T-cell (primary cell): ENCODE data around the gene FCGR2B. TPM values are rescaled to one million over a fixed set of nuclear protein-coding genes. Genes with fewer than 3 reads are reported as not detected.
"Not testable (repeated sequence)": the region's sequence is repeated elsewhere in the genome, so short reads cannot be mapped to it uniquely, and the experiment has no call there.

Experiments
- ATAC-seq, 4 experiments: fragments of 200-7000 bp in 3 of 4; fragments of 150-1000 bp in 1 of 4; cut with Tn5 transposase; replicated peaks in 1 of 4; 1 replicate in 3 of 4; 2 replicates in 1 of 4; pipeline ENCODE4 v1.10.0; 2021; ENCODE audit warnings: moderate library complexity in 3 of 4, mild to moderate bottlenecking in 2 of 4, moderate number of reproducible peaks in 1 of 4
- CTCF ChIA-PET, 2 donors: fragments of 300-600 bp; sonication (Branson Sonifier 250); formaldehyde crosslinking; loops; one replicate each; lab custom pipeline; 2022; ENCODE audit warnings: antibody characterized with exemption in 2 of 2; lab: Charles Lee
- POLR2A ChIA-PET, 2 donors: fragments of 300-600 bp; sonication (Branson Sonifier 250); formaldehyde crosslinking; loops; one replicate each; lab custom pipeline; 2022; ENCODE audit warnings: antibody characterized with exemption in 2 of 2; lab: Charles Lee
- DNase-seq, 35 experiments: peaks; one replicate each; pipeline versions ENCODE4 v3.0.0 to v3.0.0-alpha.2; 2013 to 2023
- H3K27ac ChIP-seq: one replicate; pipeline ENCODE4 v1.5.1; 2013; ENCODE audit warnings: low read length
- H3K27me3 ChIP-seq, 2 experiments: replicated peaks in 1 of 2; 1 replicate in 1 of 2; 2 replicates in 1 of 2; pipeline versions ENCODE4 v1.6.1 to v1.7.0; 2013; ENCODE audit warnings: low read length in 1 of 2, mixed read lengths in 1 of 2; ENCODE audit not compliant: control insufficient read depth in 2 of 2, insufficient read depth in 2 of 2; ENCODE audit errors: extremely low read depth in 1 of 2
- H3K36me3 ChIP-seq, 2 donors: 1 replicate in 1 of 2; 2 replicates in 1 of 2; pipeline versions ENCODE4 v1.6.1 to v1.7.0; 2013; ENCODE audit warnings: low read length in 1 of 2; ENCODE audit not compliant: control insufficient read depth in 2 of 2, insufficient read depth in 1 of 2; ENCODE audit errors: extremely low read depth in 1 of 2
- H3K4me1 ChIP-seq, 2 experiments: 1 replicate in 1 of 2; 2 replicates in 1 of 2; pipeline versions ENCODE4 v1.6.1 to v1.7.0; 2013; ENCODE audit warnings: low read length in 2 of 2, mixed read lengths in 1 of 2; ENCODE audit not compliant: insufficient read depth in 2 of 2, control insufficient read depth in 1 of 2; ENCODE audit errors: extremely low read depth in 1 of 2
- H3K4me3 ChIP-seq, 2 donors: 1 replicate in 1 of 2; 2 replicates in 1 of 2; pipeline versions ENCODE4 v1.5.1 to v1.7.0; 2013; ENCODE audit warnings: mild to moderate bottlenecking in 2 of 2, low read length in 1 of 2, moderate library complexity in 1 of 2; ENCODE audit not compliant: control insufficient read depth in 1 of 2; ENCODE audit errors: extremely low read depth in 1 of 2
- H3K9me3 ChIP-seq: 2 replicates; pipeline ENCODE4 v1.7.0; 2013
- H3K27ac Mint-ChIP-seq, 2 donors: one replicate each; pipeline ENCODE4 v1.8.0; 2020 to 2021; ENCODE audit warnings: mild to moderate bottlenecking in 2 of 2, mixed read lengths in 2 of 2
- H3K27me3 Mint-ChIP-seq, 2 donors: one replicate each; pipeline ENCODE4 v1.8.0; 2021 to 2022; ENCODE audit warnings: mixed read lengths in 2 of 2
- H3K36me3 Mint-ChIP-seq: one replicate; pipeline ENCODE4 v1.8.0; 2021; ENCODE audit warnings: mixed read lengths
- H3K4me1 Mint-ChIP-seq, 3 donors: one replicate each; pipeline ENCODE4 v1.8.0; 2020 to 2022; ENCODE audit warnings: mixed read lengths in 3 of 3, mild to moderate bottlenecking in 1 of 3
- H3K4me3 Mint-ChIP-seq, 3 donors: one replicate each; pipeline ENCODE4 v1.8.0; 2020 to 2022; ENCODE audit warnings: mild to moderate bottlenecking in 3 of 3, mixed read lengths in 3 of 3, moderate library complexity in 3 of 3
- H3K9me3 Mint-ChIP-seq, 3 donors: one replicate each; pipeline ENCODE4 v1.8.0; 2020 to 2022; ENCODE audit warnings: mixed read lengths in 3 of 3
- WGBS: methylation state at CpG from one replicate; pipeline ENCODE4 v1.1.5; 2013; ENCODE audit warnings: missing lambda C conversion rate; ENCODE audit not compliant: insufficient coverage; 5-methylcytosine and 5-hydroxymethylcytosine counted together
- total RNA-seq, 35 experiments: library from RNA in 6 of 35; stranded (reverse) in 6 of 35; fragments of 120-200 nt in 1 of 35; gene quantifications; one replicate each; pipeline versions ENCODE4 v1.2.1 to v1.2.4 and lab custom pipeline; 2013 to 2026

FCGR2B gene
- total RNA-seq, 5 donors from 2014 or later (not counting 1 experiment from before 2014, with no cell fraction given), result 0.80 to 3.9 (median 1.7) TPM

- H3K27me3 Mint-ChIP-seq, H3K4me3 ChIP-seq, H3K9me3 Mint-ChIP-seq, POLR2A ChIA-PET, H3K36me3 Mint-ChIP-seq, H3K27me3 ChIP-seq, H3K36me3 ChIP-seq, H3K9me3 ChIP-seq: not testable (repeated sequence)
- ATAC-seq (peak; percentile 35 to 54 (median 38)), DNase-seq (peak in 1 of 35 experiments; percentile 44)
- H3K4me1 Mint-ChIP-seq, result peaks cover 22 to 56% (median 46%) of the 10 kb centered on the region in 3 donors
- H3K27ac Mint-ChIP-seq, result peak overlapping the region; percentile 48 to 86
- H3K4me1 ChIP-seq, result peaks cover 14 to 37% of the 10 kb centered on the region in 2 experiments
- peak overlapping the region; percentile 76 for H3K27ac ChIP-seq
- peak overlapping the region in 2 of 3 donors; percentile 43 to 72 for H3K4me3 Mint-ChIP-seq
- CTCF ChIA-PET, result interaction anchor here in 1 of 2 donors (0.8 kb wide), 1 partner anchor 103 kb away, joined by 3 read pairs; no protein-coding TSS in a partner anchor
- no CpG with 5 or more reads among the region's 6 CpGs for WGBS
Measured at GRCh38 chr1:161623401-161624051, 39.4 kb upstream of the FCGR2B start.

GRCh38 chr1:161624605-161625004 is 38.3 kb upstream of the FCGR2B start:
- peak overlapping the region in 1 of 3 donors; percentile 72 for H3K4me3 Mint-ChIP-seq
- peaks cover 22 to 56% (median 46%) of the 10 kb centered on the region in 3 donors for H3K4me1 Mint-ChIP-seq
- CTCF ChIA-PET, H3K27me3 ChIP-seq, H3K4me3 ChIP-seq, DNase-seq, H3K27me3 Mint-ChIP-seq, H3K36me3 ChIP-seq, H3K36me3 Mint-ChIP-seq, ATAC-seq, H3K9me3 Mint-ChIP-seq, H3K9me3 ChIP-seq: not testable (repeated sequence)
- POLR2A ChIA-PET, result interaction anchor here in 1 of 2 donors (0.5 kb wide), 1 partner anchor 89 kb away, joined by 4 read pairs; no protein-coding TSS in a partner anchor
- Histone ChIP-seq H3K27ac (peak overlapping the region; percentile 76), H3K4me1 (peaks cover 14 to 37% of the 10 kb centered on the region in 2 experiments)
- no CpG with 5 or more reads among the region's 1 CpG for WGBS
- peak overlapping the region in 1 of 2 donors; percentile 24 for H3K27ac Mint-ChIP-seq

GRCh38 chr1:161626445-161627146 is 36.3 kb upstream of the FCGR2B start:
- H3K4me1 ChIP-seq, result peaks cover 11 to 31% of the 10 kb centered on the region in 2 experiments
- CTCF ChIA-PET, H3K4me3 ChIP-seq, H3K9me3 Mint-ChIP-seq, H3K27me3 Mint-ChIP-seq, H3K36me3 ChIP-seq, POLR2A ChIA-PET, H3K9me3 ChIP-seq, H3K27me3 ChIP-seq, H3K36me3 Mint-ChIP-seq: not testable (repeated sequence)
- ATAC-seq (peak in 1 of 4 experiments; percentile 38), DNase-seq (peak in 13 of 35 experiments; percentile 14 to 45 (median 21))
- H3K27ac ChIP-seq, result peak overlapping the region; percentile 62
- Mint-ChIP-seq H3K4me1 (peaks cover 18 to 43% (median 39%) of the 10 kb centered on the region in 3 donors), H3K4me3 (peak overlapping the region in 1 of 3 donors; percentile 1), H3K27ac (peak overlapping the region; percentile 61 to 73)
- WGBS, result no CpG with 5 or more reads among the region's 10 CpGs

GRCh38 chr1:161630128-161630742 is 32.7 kb upstream of the FCGR2B start:
- DNase-seq, H3K27me3 ChIP-seq, POLR2A ChIA-PET, H3K9me3 ChIP-seq, ATAC-seq, H3K36me3 ChIP-seq, H3K4me3 Mint-ChIP-seq, H3K9me3 Mint-ChIP-seq, CTCF ChIA-PET, H3K4me3 ChIP-seq, H3K27me3 Mint-ChIP-seq, H3K36me3 Mint-ChIP-seq, H3K27ac ChIP-seq, H3K27ac Mint-ChIP-seq: not testable (repeated sequence)
- peaks cover 3 to 14% (median 8%) of the 10 kb centered on the region in 3 donors for H3K4me1 Mint-ChIP-seq
- peaks cover 0 to 12% of the 10 kb centered on the region in 2 experiments for H3K4me1 ChIP-seq
- no CpG with 5 or more reads among the region's 2 CpGs for WGBS

- H3K36me3 Mint-ChIP-seq, result no peaks in the 10 kb centered on the region
- no peaks in the 10 kb centered on the region for H3K9me3 Mint-ChIP-seq
- WGBS, result no CpG with 5 or more reads among the region's 4 CpGs
- peaks cover 3 to 15% (median 8%) of the 10 kb centered on the region in 3 donors for H3K4me1 Mint-ChIP-seq
- ChIA-PET POLR2A (no interaction called here), CTCF (no interaction called here)
- H3K4me3 Mint-ChIP-seq, result no peak within 1 kb of the TSS
- no peak within 1 kb of the TSS for H3K4me3 ChIP-seq
- H3K27ac Mint-ChIP-seq, result no peak within 1 kb of the TSS
- H3K36me3 ChIP-seq, result no peaks in the 10 kb centered on the region
- H3K9me3 ChIP-seq, result no peaks in the 10 kb centered on the region
- ATAC-seq (no peak), DNase-seq (no peak)
- no peaks in the 10 kb centered on the region for H3K27me3 Mint-ChIP-seq
- H3K4me1 ChIP-seq, result peaks cover 0 to 10% of the 10 kb centered on the region in 2 experiments
- no peaks in the 10 kb centered on the region for H3K27me3 ChIP-seq
- no peak within 1 kb of the TSS for H3K27ac ChIP-seq
Measured at GRCh38 chr1:161631076-161631475, 31.9 kb upstream of the FCGR2B start, which contains the start of gene FCGR3B. FCGR3B (minus strand) TSS chr1:161631176; CDS start chr1:161631094, 82 bp downstream.

GRCh38 chr1:161634993-161635392 is 27.9 kb upstream of the FCGR2B start:
- H3K4me1 Mint-ChIP-seq, result peaks cover 2 to 18% (median 13%) of the 10 kb centered on the region in 3 donors
- H3K36me3 ChIP-seq, DNase-seq, H3K9me3 Mint-ChIP-seq, H3K4me3 ChIP-seq, H3K27me3 Mint-ChIP-seq, H3K9me3 ChIP-seq, CTCF ChIA-PET, H3K36me3 Mint-ChIP-seq, ATAC-seq, H3K27ac ChIP-seq, H3K27ac Mint-ChIP-seq, H3K4me1 ChIP-seq, POLR2A ChIA-PET, H3K4me3 Mint-ChIP-seq, H3K27me3 ChIP-seq: not testable (repeated sequence)
- WGBS, result no CpG with 5 or more reads among the region's 2 CpGs
